ENCODE results near the gene ERMN.
"Not testable (repeated sequence)": the region's sequence is repeated elsewhere in the genome, so short reads cannot be mapped to it uniquely, and the experiment has no call there.

The ERMN gene, protein sequence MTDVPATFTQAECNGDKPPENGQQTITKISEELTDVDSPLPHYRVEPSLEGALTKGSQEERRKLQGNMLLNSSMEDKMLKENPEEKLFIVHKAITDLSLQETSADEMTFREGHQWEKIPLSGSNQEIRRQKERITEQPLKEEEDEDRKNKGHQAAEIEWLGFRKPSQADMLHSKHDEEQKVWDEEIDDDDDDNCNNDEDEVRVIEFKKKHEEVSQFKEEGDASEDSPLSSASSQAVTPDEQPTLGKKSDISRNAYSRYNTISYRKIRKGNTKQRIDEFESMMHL

DNA sequence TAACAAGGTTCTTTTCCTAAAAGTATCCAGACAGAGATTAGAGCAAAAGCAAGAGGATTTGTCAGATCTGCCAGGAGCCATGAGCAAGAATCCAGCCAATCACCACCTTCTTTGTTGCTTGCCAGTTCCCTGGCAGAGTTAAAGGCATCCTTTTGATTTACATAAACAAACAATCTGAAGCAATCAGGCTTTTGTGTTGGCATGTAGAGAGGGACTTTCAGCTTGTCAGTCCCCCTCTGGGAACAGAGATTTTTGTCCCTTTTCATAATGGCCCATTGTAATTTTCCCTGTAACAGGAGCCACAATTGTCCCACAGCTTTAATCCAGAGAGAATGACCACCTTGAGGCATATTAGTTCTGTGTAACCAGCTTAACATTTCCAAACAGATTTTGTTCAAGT is at the start of gene ERMN:
Gene ERMN, minus strand, starts transcription at position 39 of the 400 bp plus-strand sequence. CDS start 182 bp downstream, outside the sequence.
- H3K27me3 ChIP-seq (ENCODE audit: insufficient read depth, low read length), result peaks cover 2% of the 10 kb centered on the region
- H3K9me3 ChIP-seq (ENCODE audit: low read length), result no peaks in the 10 kb centered on the region
- no peaks in the 10 kb centered on the region for H3K36me3 ChIP-seq (ENCODE audit: insufficient read depth, low read length)
- no peak within 1 kb of the TSS for H2AFZ ChIP-seq (ENCODE audit: low read depth, low read length)
- H3K4me3 ChIP-seq (ENCODE audit: low read length), result no peak within 1 kb of the TSS
- peaks cover 6% of the 10 kb centered on the region for H3K4me1 ChIP-seq (ENCODE audit: insufficient read depth, low read length)

DNA sequence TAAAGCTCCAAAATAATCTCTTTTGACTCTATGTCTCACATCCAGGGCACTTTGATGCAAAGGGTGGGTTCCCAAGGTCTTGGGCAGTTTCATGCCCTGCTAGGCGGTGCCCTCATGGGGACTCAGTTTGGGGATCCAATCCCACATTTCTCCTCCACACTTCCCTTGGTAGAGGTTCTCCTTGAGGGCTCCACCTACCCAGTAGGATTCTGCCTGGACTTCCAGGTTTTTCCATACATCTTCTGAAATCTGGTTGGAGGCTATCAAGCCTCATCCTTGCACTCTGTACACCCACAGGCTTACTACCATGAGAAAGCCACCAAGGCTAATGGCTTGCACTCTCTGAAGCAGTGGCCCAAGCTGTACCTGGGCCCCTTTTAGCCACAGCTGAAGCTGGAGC is 49.8 kb upstream of the ERMN start:
- H3K36me3 ChIP-seq (ENCODE audit: insufficient read depth, low read length), result no peaks in the 10 kb centered on the region
- H3K4me3 ChIP-seq (ENCODE audit: low read length), result no peak overlapping the region
- H3K27me3 ChIP-seq (ENCODE audit: insufficient read depth, low read length), result no peaks in the 10 kb centered on the region
- H3K9me3 ChIP-seq (ENCODE audit: low read length), result peaks cover 2% of the 10 kb centered on the region
- H3K4me1 ChIP-seq (ENCODE audit: insufficient read depth, low read length), result no peaks in the 10 kb centered on the region
- no peak overlapping the region for H2AFZ ChIP-seq (ENCODE audit: low read depth, low read length)

DNA sequence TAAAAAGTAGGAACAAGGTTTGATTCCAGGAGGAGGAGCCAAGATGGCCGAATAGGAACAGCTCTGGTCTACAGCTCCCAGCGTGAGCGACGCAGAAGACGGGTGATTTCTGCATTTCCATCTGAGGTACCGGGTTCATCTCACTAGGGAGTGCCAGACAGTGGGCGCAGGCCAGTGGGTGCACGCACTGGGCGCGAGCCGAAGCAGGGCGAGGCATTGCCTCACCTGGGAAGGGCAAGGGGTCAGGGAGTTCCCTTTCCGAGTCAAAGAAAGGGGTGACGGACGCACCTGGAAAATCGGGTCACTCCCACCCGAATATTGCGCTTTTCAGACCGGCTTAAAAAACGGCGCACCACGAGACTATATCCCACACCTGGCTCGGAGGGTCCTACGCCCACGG is 42.9 kb upstream of the ERMN start:
- H3K4me1 ChIP-seq (ENCODE audit: insufficient read depth, low read length); H3K36me3 ChIP-seq (ENCODE audit: insufficient read depth, low read length); H2AFZ ChIP-seq (ENCODE audit: low read depth, low read length); H3K9me3 ChIP-seq (ENCODE audit: low read length); H3K4me3 ChIP-seq (ENCODE audit: low read length); H3K27me3 ChIP-seq (ENCODE audit: insufficient read depth, low read length): not testable (repeated sequence)

DNA sequence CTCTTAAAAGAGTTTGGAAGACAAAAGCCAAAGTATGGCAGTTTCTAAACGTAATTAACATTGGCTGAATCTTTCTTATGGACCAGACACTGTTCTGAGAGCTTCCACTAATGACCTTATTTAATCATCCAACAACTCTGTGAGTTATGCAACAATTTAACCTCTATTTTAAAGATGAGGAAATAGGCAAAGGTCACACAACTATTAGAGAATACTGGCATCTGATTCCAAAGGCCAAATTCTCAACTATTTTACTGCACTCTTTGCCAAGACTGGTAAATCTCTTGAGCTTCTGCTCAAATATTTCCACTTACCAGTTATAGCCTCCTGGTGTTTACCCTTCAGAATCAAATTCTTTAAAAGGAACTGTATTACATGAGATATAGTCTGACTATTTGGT is 42.1 kb upstream of the ERMN start:
- H2AFZ ChIP-seq (ENCODE audit: low read depth, low read length), result no peak overlapping the region
- H3K36me3 ChIP-seq (ENCODE audit: insufficient read depth, low read length), result no peaks in the 10 kb centered on the region
- no peaks in the 10 kb centered on the region for H3K27me3 ChIP-seq (ENCODE audit: insufficient read depth, low read length)
- H3K9me3 ChIP-seq (ENCODE audit: low read length), result no peaks in the 10 kb centered on the region
- H3K4me1 ChIP-seq (ENCODE audit: insufficient read depth, low read length), result no peaks in the 10 kb centered on the region
- H3K4me3 ChIP-seq (ENCODE audit: low read length), result no peak overlapping the region

DNA sequence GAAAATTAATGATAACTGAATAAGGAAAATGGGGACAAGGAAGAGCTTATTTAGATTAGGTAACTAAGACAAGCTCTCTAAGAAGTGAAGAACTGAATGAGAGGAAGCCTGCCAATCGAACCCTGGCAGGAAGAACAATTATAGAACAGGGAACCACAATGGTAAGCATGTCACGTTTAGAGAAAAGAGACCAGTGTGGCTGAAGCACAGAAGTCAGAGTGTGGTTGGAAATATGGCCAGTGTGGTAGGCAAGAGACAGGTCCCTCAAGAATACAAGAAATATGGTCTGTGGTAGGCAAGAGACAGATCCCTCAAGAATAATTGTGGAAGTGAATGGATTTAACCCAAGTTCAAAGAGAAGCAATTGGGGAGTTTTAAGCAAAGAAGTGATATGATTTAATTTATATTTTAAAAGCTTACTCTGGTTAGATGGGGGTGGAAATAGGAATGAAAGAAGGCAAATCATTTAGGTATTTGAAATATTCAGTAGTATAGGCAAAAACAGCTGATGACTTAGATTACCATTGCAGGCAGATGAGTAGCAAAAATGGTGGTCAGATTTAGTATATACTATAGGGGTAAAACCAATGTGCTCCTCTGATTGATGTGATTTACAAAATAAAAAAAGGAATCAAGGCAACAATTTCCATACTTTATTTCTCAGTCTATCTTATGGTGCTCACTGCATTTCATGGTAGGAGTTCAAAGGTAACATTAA is 38.8 kb upstream of the ERMN start:
- Histone ChIP-seq H3K4me1 (ENCODE audit: insufficient read depth, low read length) (no peaks in the 10 kb centered on the region), H3K27me3 (ENCODE audit: insufficient read depth, low read length) (no peaks in the 10 kb centered on the region), H3K4me3 (ENCODE audit: low read length) (no peak overlapping the region), H3K36me3 (ENCODE audit: insufficient read depth, low read length) (no peaks in the 10 kb centered on the region), H3K9me3 (ENCODE audit: low read length) (no peaks in the 10 kb centered on the region), H2AFZ (ENCODE audit: low read depth, low read length) (no peak overlapping the region)

DNA sequence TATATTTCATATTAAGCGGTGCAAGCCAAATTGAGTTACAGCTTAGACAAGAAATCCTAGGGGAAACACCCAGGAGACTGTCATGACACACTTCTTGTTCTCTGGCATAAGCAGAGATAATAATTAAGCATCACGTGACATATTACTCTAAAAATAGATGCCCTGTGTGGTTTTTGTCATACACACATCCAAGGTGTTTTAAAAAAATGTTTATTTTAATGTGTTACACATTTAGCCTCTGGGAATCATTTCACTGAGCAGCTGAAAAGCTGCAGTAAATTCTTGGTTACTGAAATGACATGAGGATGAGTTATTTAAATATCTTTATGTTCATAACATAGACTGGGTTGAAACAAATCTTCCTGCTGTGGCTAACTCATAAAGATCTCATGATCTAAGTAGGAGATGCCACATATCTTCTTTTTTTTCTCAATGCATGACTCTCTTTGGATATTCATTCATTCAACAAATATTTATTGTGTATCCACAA is 38.0 kb upstream of the ERMN start:
- H3K27me3 ChIP-seq (ENCODE audit: insufficient read depth, low read length), result no peaks in the 10 kb centered on the region
- no peaks in the 10 kb centered on the region for H3K36me3 ChIP-seq (ENCODE audit: insufficient read depth, low read length)
- H3K9me3 ChIP-seq (ENCODE audit: low read length), result no peaks in the 10 kb centered on the region
- H3K4me3 ChIP-seq (ENCODE audit: low read length), result no peak overlapping the region
- H2AFZ ChIP-seq (ENCODE audit: low read depth, low read length), result no peak overlapping the region
- no peaks in the 10 kb centered on the region for H3K4me1 ChIP-seq (ENCODE audit: insufficient read depth, low read length)

DNA sequence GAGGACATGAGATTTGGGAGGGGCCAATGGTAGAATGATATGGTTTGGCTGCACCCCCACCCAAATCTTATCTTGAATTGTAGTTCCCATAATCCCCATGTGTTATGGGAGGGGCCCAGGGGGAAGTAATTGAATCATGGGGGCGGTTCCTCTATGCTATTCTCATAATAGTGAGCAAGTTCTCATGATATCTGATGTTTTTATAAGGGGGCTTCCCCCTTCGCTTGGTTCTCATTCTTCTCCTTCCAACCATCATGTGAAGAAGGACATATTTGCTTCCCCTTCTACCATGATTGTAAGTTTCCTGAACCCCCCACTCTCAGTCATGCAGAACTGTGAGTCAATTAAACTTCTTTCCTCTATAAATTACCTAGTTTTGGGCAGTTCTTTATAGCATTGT is 37.0 kb upstream of the ERMN start:
- no peaks in the 10 kb centered on the region for H3K9me3 ChIP-seq (ENCODE audit: low read length)
- H3K27me3 ChIP-seq (ENCODE audit: insufficient read depth, low read length), result no peaks in the 10 kb centered on the region
- no peak overlapping the region for H3K4me3 ChIP-seq (ENCODE audit: low read length)
- H3K36me3 ChIP-seq (ENCODE audit: insufficient read depth, low read length), result no peaks in the 10 kb centered on the region
- H3K4me1 ChIP-seq (ENCODE audit: insufficient read depth, low read length), result no peaks in the 10 kb centered on the region
- no peak overlapping the region for H2AFZ ChIP-seq (ENCODE audit: low read depth, low read length)

DNA sequence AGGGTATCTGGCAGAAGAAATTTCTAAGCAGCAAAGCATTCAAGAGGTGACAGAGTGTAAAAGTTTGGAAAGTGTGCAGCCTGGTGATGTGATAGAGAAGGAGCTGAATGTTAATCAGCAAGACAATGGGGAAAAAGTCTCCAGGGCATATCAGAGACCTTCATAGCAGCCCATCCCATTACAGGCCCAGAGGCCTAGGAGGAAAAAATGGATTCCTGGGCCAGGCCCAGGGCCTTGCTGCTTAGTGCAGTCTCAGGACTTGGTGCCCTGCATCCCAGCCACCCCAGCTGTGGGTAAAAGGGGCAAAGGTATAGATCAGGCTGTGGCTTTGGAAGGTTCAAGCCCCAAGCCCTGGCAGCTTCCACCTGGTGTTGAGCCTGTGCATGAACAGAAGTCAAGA is 35.9 kb upstream of the ERMN start:
- Histone ChIP-seq H3K4me3 (ENCODE audit: low read length) (no peak overlapping the region), H3K4me1 (ENCODE audit: insufficient read depth, low read length) (no peaks in the 10 kb centered on the region), H3K36me3 (ENCODE audit: insufficient read depth, low read length) (no peaks in the 10 kb centered on the region)

DNA sequence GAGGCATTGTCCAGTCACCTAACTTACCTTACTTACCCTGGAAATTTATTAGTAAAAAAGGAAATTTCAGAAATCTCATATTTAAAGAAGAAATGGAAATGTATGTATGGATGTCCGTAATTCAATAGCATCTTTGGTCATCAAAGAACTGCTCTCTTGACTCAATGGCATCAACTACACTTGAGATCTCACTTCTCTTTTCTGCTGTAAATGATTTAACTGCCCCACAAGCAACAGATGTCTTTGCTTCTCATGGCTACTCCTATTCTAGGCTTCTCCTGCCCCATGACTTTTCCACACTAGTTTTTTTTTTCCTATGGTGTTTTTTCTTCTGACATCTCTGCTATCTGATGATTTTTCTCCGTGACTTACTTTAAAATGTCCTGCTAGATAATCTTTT is 34.0 kb upstream of the ERMN start:
- H3K27me3 ChIP-seq (ENCODE audit: insufficient read depth, low read length), result no peaks in the 10 kb centered on the region
- no peak overlapping the region for H3K4me3 ChIP-seq (ENCODE audit: low read length)
- no peaks in the 10 kb centered on the region for H3K36me3 ChIP-seq (ENCODE audit: insufficient read depth, low read length)
- no peaks in the 10 kb centered on the region for H3K4me1 ChIP-seq (ENCODE audit: insufficient read depth, low read length)
- no peaks in the 10 kb centered on the region for H3K9me3 ChIP-seq (ENCODE audit: low read length)
- H2AFZ ChIP-seq (ENCODE audit: low read depth, low read length), result no peak overlapping the region

More for the DNA sequence above, 35.9 kb upstream of the ERMN start:
- no peaks in the 10 kb centered on the region for H3K27me3 ChIP-seq (ENCODE audit: insufficient read depth, low read length)
- no peaks in the 10 kb centered on the region for H3K9me3 ChIP-seq (ENCODE audit: low read length)
- H2AFZ ChIP-seq (ENCODE audit: low read depth, low read length), result no peak overlapping the region

DNA sequence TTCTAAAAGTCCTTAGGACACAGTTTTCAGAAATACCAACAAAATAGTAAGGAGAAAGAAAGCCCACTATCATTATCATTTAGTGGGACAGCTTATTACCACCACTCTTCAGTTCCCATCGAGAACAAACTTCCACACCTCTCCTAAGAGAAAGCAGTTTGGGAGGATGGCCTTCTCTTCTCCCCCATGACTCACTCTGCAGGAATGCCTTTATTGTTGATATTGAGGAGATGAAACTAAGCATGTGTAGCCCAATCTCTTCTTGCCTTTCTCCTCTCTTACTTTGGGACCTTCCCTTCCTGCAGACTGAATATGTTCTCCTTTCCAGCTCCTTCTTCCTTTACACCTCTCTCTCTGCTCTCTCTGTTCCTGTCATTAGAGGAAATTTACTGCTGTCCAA is 30.0 kb upstream of the ERMN start:
- H2AFZ ChIP-seq (ENCODE audit: low read depth, low read length), result no peak overlapping the region
- H3K4me1 ChIP-seq (ENCODE audit: insufficient read depth, low read length), result no peaks in the 10 kb centered on the region
- no peak overlapping the region for H3K4me3 ChIP-seq (ENCODE audit: low read length)
- no peaks in the 10 kb centered on the region for H3K9me3 ChIP-seq (ENCODE audit: low read length)
- no peaks in the 10 kb centered on the region for H3K36me3 ChIP-seq (ENCODE audit: insufficient read depth, low read length)
- H3K27me3 ChIP-seq (ENCODE audit: insufficient read depth, low read length), result no peaks in the 10 kb centered on the region

DNA sequence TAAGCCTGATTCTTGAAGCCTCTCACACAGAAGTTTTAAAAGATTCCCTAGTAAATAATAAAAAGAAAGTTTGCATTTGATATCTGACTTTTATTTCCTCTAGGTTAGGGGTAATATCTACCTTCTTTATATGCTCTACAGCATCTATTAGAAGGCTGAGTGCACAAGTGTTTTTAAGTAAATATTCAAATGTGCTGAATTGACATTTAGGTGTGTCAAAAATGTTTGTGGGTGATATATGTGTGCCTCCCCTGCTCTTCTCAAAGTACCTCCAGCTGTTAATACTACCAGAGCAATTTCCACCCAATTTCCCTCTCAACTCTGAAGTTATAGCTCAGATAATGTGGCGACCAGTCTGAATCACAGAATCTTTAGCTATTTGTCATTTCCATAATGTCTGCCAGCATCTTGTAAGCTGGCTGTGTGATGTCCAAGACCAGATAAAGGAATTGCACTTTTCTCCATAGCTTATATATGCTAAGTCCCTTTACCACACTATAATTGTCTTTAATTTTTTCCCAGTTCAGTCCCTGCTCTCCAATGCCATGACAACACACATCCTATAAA is 24.4 kb upstream of the ERMN start:
- Histone ChIP-seq H3K9me3 (ENCODE audit: low read length) (no peaks in the 10 kb centered on the region), H3K36me3 (ENCODE audit: insufficient read depth, low read length) (no peaks in the 10 kb centered on the region)

DNA sequence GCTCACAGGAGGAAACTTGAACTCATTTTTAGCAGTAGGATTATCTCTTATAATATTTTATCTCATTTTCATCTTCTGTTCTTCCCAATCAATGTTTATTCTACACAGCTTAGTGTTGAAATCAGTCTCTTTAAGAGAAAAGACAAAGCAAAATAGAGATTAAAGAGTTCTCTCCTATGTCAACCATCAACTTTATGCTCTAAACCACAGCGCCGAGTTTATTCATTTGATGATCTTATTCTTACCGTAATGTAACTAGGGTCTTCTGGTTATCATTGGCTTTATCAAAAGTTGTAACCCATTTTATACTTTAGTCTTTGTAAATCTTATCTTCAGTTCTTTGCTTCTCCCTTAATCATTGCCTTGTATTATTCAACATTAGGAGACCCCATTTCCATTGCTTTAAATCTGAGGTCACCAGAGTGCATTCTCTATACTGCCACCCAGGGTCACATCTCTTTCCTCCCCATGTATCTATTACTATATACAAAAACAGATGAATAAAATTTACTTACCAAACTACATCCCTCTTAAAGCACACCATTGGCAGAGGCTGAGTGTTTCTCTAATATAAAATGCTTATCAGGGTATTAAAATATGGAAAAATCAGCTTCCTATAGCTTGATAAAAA is 22.8 kb upstream of the ERMN start:
- no peaks in the 10 kb centered on the region for H3K27me3 ChIP-seq (ENCODE audit: insufficient read depth, low read length)
- H3K4me1 ChIP-seq (ENCODE audit: insufficient read depth, low read length), result no peaks in the 10 kb centered on the region
- no peaks in the 10 kb centered on the region for H3K9me3 ChIP-seq (ENCODE audit: low read length)

More for the DNA sequence above, 24.4 kb upstream of the ERMN start:
- Histone ChIP-seq H3K4me1 (ENCODE audit: insufficient read depth, low read length) (no peaks in the 10 kb centered on the region), H2AFZ (ENCODE audit: low read depth, low read length) (no peak overlapping the region), H3K4me3 (ENCODE audit: low read length) (no peak overlapping the region), H3K27me3 (ENCODE audit: insufficient read depth, low read length) (no peaks in the 10 kb centered on the region)

More for the DNA sequence above, 22.8 kb upstream of the ERMN start:
- Histone ChIP-seq H3K36me3 (ENCODE audit: insufficient read depth, low read length) (no peaks in the 10 kb centered on the region), H3K4me3 (ENCODE audit: low read length) (no peak overlapping the region), H2AFZ (ENCODE audit: low read depth, low read length) (no peak overlapping the region)
